ENCODE measurements around the gene E2F3.
A peak's percentile ranks its signal among the peaks of the same experiment; 100 is the strongest.

Gene E2F3

GRCh38 chr6:20402342-20403069 lies 827 bp downstream of the E2F3 start:
- DNase-seq = peak; percentile 47

GRCh38 chr6:20403070-20403765 lies 1.5 kb downstream of the E2F3 start:
- peak; percentile 88 for DNase-seq

- DNase-seq = peak; percentile 72
Observed at GRCh38 chr6:20403766-20404640, 2.3 kb downstream of the E2F3 start.

- peak; percentile 76 for DNase-seq
Observed at GRCh38 chr6:20404641-20405032, 3.0 kb downstream of the E2F3 start.

GRCh38 chr6:20408851-20409250 lies 7.2 kb downstream of the E2F3 start:
- no peak for DNase-seq

GRCh38 chr6:20409427-20409971 lies 7.8 kb downstream of the E2F3 start:
- DNase-seq = peak; percentile 15

- DNase-seq = no peak
Observed at GRCh38 chr6:20411544-20411943, 9.9 kb downstream of the E2F3 start.

GRCh38 chr6:20411953-20412681 lies 10.4 kb downstream of the E2F3 start:
- no peak for DNase-seq

- no peak for DNase-seq
Observed at GRCh38 chr6:20412682-20413073, 11.0 kb downstream of the E2F3 start.

GRCh38 chr6:20413826-20414225 lies 12.1 kb downstream of the E2F3 start:
- DNase-seq = no peak

GRCh38 chr6:20414711-20415110 lies 13.0 kb downstream of the E2F3 start:
- DNase-seq = no peak

GRCh38 chr6:20415304-20415703 lies 13.6 kb downstream of the E2F3 start:
- no peak for DNase-seq

GRCh38 chr6:20415712-20416454 lies 14.2 kb downstream of the E2F3 start:
- no peak for DNase-seq

- DNase-seq = no peak
Observed at GRCh38 chr6:20416567-20417345, 15.1 kb downstream of the E2F3 start.

GRCh38 chr6:20417819-20418218 lies 16.1 kb downstream of the E2F3 start:
- no peak for DNase-seq

GRCh38 chr6:20426177-20427082 lies 24.8 kb downstream of the E2F3 start:
- DNase-seq = no peak

GRCh38 chr6:20427856-20428255 lies 26.2 kb downstream of the E2F3 start:
- no peak for DNase-seq

GRCh38 chr6:20432692-20433091 lies 31.0 kb downstream of the E2F3 start:
- DNase-seq = no peak

GRCh38 chr6:20433321-20433720 lies 31.6 kb downstream of the E2F3 start:
- DNase-seq = no peak

GRCh38 chr6:20433929-20434328 lies 32.2 kb downstream of the E2F3 start:
- DNase-seq = no peak
